Subcutaneous adipose tissue (tissue), 4 donors: ENCODE data around the gene PUDP. TPM values are rescaled to one million over a fixed set of nuclear protein-coding genes. Genes with fewer than 3 reads are reported as not detected.

ENCODE experiments used
- total RNA-seq, 4 donors: library from RNA; depleted of rRNA; stranded (reverse); fragments of >200 nt; gene quantifications; one replicate each; pipeline ENCODE4 v1.1.0, GENCODE V29; 2016
- TF ChIP-seq, protein P1 (sequence below): fragments of 450-650 bp; IDR thresholded peaks from one replicate; pipeline ENCODE4 v1.5.1; 2016; ENCODE audit warnings: low read depth, mild to moderate bottlenecking, control low read depth, antibody characterized with exemption, moderate library complexity

PUDP gene
- total RNA-seq, 4 donors from 2014 or later, result 7.9 to 23.3 (median 12.6) TPM

DNA sequence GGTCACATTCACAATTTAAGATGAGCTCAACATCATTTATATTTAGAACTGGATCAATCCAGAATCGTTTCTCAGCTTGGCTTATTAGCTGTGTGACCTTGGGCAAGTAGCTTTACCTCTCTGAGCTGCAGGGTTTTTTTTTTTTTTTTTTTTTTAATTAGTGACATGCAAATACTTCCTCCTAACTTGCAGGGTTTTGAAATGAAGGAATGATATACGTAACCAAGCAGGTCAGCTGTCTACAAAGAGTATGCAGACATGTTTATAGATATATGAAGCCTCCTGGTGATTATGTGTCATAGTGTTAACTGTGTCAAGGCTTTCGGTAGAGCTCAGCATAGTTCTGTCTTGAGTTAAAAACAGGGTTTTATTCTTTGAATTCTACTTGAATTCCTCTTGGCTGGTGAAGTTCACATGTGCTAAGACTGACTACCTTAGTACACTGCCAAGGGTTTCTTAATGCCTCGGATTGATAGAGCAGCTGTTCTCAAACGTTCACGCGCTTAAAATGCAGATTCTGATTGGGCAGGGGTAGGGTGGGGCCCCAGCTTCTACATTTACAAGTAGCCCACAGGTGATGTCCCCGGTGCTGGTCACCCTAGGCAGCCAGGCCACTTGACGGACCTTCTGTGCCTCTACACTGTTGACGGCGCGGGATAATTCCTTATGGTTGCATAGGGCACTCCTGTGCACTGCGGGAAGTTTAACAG, 1.1 kb downstream of the PUDP start:
- TF ChIP-seq, protein P1, sequence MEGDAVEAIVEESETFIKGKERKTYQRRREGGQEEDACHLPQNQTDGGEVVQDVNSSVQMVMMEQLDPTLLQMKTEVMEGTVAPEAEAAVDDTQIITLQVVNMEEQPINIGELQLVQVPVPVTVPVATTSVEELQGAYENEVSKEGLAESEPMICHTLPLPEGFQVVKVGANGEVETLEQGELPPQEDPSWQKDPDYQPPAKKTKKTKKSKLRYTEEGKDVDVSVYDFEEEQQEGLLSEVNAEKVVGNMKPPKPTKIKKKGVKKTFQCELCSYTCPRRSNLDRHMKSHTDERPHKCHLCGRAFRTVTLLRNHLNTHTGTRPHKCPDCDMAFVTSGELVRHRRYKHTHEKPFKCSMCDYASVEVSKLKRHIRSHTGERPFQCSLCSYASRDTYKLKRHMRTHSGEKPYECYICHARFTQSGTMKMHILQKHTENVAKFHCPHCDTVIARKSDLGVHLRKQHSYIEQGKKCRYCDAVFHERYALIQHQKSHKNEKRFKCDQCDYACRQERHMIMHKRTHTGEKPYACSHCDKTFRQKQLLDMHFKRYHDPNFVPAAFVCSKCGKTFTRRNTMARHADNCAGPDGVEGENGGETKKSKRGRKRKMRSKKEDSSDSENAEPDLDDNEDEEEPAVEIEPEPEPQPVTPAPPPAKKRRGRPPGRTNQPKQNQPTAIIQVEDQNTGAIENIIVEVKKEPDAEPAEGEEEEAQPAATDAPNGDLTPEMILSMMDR, result no peak

DNA sequence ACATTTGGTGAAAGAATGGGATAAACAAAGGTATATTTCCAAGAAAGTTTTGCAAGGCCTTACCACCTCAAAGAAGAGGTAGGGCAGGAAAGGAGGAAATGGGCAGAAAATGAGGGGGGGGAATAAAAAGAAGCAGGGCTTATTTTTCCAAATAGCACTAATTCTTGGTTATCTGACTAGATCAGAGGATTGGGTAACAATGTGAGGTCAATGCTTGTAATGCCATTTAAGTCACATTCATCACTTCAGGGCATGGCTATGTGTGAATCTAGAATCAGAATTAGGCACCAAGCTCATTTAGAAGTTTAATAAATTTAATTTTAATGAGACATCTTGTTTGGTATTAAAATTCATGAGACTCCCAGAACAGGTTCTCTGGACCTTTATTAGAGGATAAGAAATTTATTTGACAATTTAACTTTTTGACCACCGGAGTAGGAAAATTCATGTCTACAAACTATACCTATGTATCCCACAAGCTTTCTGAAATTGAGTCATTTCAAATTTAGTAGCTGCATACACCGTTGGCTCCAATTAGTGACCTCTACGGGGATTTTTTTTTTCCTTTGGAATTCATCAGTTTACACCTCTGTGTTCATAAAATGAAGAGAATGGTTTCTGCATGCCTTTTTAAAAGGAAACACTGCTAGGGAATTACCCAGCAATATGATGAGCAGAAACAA, 1.8 kb downstream of the PUDP start:
- TF ChIP-seq, protein P1, result no peak

DNA sequence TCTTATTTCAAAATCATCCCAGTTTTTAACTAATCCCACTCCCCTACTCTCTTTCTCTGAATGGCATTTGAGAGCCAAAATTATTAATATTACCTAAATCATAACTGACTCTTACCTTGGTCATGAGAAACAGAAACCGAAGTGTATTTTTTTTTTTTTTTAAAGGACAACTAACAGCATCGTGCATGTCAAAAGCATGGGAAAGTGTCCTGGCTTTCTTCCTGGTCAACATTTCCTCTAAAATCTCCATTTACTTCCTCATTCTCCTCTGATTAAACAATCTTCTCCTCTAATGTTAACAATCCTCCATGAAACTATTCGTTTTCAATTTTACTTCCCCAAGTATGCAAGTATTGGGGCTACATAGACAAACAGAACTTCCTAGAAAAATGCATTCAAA, 2.5 kb downstream of the PUDP start:
- TF ChIP-seq, protein P1, result no peak

DNA sequence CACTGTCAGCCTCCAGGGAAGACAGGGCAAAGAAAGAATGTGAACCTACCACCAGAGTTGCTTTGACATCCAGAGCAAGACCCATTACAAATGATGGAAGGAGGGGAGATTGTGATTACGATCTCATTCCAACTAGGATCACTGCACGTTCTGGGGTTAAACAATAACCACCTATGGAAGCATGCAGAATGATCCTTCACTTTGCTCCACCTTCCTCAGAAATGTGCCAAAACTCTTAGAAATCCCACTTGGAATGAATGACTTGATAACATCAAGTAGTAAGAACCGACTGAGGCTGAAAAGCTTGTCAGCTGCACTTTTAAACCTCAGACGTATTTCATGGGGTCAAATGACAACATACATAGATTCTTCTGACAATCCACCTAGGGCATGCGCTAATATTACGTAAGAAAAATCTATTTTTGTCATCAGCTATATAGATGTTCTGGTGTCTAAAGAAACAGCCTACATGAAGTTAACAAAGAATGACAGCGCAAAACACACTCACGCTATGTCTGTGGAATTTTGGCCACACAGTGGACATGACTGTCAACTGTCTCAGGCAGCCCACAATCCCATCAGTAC, 3.9 kb downstream of the PUDP start:
- TF ChIP-seq, protein P1, result no peak

DNA sequence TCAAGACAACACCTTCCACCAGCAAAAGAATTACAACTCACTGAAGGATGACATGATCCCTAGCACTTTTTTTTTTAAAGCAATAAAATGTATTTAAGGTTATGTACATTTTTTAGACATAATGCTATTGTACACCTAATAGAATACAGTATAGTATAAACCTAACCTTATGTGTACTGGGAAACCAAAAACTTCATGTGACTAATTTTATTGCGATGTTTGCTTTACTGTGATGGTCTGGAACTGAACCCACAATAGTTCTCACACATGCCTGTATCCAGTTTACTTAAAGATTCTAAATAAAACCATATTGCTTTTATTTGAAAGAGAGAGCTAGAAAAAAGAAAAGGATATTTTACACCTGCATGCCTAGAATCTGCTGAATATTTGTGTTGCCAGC, 4.9 kb downstream of the PUDP start:
- TF ChIP-seq, protein P1, result no peak

DNA sequence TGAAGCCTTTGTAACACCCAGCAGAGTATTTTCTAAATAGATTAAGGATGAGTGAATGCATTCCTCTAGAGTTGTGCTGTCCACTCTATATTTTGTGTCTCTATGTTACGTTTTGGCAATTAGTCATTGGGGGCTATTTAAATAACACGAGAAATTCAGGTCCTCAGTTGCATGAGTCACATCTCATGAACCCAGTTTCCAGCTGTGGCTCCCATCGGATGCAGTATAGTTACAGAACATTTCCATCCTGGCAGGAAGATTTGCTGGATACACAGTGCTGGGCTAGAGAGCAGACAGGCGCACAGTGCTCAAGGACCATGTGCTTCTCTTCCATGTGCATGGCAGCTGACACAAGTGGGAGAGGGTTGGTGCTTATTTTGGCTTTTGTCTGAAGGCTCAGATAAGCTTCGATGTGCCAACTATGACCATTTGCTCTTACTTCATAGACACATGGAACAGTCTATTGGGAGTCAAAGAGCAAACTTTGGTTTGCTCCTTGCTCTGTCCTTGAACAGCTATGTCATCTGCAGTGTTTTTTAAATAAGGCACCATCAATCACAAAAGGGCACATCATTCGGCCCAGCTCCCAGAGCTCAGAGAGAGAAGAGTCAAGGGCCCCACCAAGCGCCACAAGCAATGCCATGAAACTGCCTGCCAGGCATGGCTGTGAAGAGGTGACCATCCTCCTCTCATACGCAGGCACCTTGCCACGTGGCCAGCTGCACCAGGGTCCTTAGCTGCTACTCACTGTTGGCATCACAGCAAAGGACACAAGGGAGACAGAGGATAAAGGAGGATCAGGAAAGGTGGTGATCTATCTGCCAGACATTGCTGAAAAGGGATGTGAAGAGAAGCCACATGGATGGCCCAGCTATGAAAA, 8.5 kb downstream of the PUDP start:
- TF ChIP-seq, protein P1, result no peak
